H1 (cell line): ENCODE results near the gene OR56A5. TPM values are rescaled to one million over a fixed set of nuclear protein-coding genes. Genes with fewer than 3 reads are reported as not detected.

ENCODE experiments used
- CTCF ChIA-PET: fragments of 300-600 bp; sonication (Branson Sonifier 250); formaldehyde crosslinking; loops from one replicate; lab custom pipeline; 2021; ENCODE audit not compliant: partially characterized antibody; lab: Charles Lee
- POLR2A ChIA-PET: fragments of 300-600 bp; sonication (Branson Sonifier 250); formaldehyde crosslinking; loops from one replicate; lab custom pipeline; 2021; ENCODE audit warnings: inconsistent platforms; ENCODE audit not compliant: partially characterized antibody; lab: Charles Lee
- DNase-seq, 2 experiments: peaks; one replicate each; pipeline versions ENCODE4 v3.0.0 to v3.0.0-alpha.2; 2010 to 2022; ENCODE audit warnings: low spot score in 2 of 2, low read depth in 1 of 2, mixed read lengths in 1 of 2
- FAIRE-seq: peaks from 2 replicates; lab custom pipeline; 2011; peaks lifted over from hg19 to GRCh38; lab: Jason Lieb, UNC
- H2AFZ ChIP-seq: 2 replicates; pipeline ENCODE4 v1.8.1; 2012; ENCODE audit warnings: low read length, inconsistent platforms
- H2AK5ac ChIP-seq: 2 replicates; pipeline ENCODE4 v1.6.1; 2013; ENCODE audit warnings: low read depth, low read length
- H2BK120ac ChIP-seq: replicated peaks from 2 replicates; pipeline ENCODE3; 2013; ENCODE audit warnings: low read depth, low read length, inconsistent platforms
- H2BK12ac ChIP-seq: 2 replicates; pipeline ENCODE4 v1.6.1; 2013; ENCODE audit warnings: low read depth, low read length
- H2BK15ac ChIP-seq: 2 replicates; pipeline ENCODE4 v1.6.1; 2013; ENCODE audit warnings: low read length
- H2BK20ac ChIP-seq: 2 replicates; pipeline ENCODE4 v1.6.1; 2013; ENCODE audit warnings: low read length
- H2BK5ac ChIP-seq: 2 replicates; pipeline ENCODE4 v1.6.1; 2013; ENCODE audit warnings: low read depth, low read length
- H3K14ac ChIP-seq: 2 replicates; pipeline ENCODE4 v1.6.1; 2013; ENCODE audit warnings: inconsistent platforms; ENCODE audit not compliant: insufficient read length
- H3K18ac ChIP-seq: 2 replicates; pipeline ENCODE4 v1.6.1; 2013; ENCODE audit warnings: low read length; ENCODE audit errors: extremely low read depth
- H3K23ac ChIP-seq: 2 replicates; pipeline ENCODE4 v1.6.1; 2013; ENCODE audit warnings: inconsistent platforms; ENCODE audit not compliant: insufficient read length
- H3K23me2 ChIP-seq: 2 replicates; pipeline ENCODE4 v1.6.1; 2013; ENCODE audit warnings: low read depth, low read length
- H3K27ac ChIP-seq: 2 replicates; pipeline ENCODE4 v1.6.1; 2011; ENCODE audit warnings: low read depth, low read length, inconsistent platforms
- H3K27me3 ChIP-seq, 4 experiments: replicated peaks in 1 of 4; 1 replicate in 1 of 4; 2 replicates in 3 of 4; pipeline versions ENCODE4 v1.6.1 to v1.8.1; 2011 to 2013; ENCODE audit warnings: low read length in 3 of 4, mild to moderate bottlenecking in 3 of 4, inconsistent platforms in 2 of 4, mixed read lengths in 2 of 4, moderate library complexity in 1 of 4; ENCODE audit not compliant: control insufficient read depth in 3 of 4, insufficient read depth in 3 of 4; ENCODE audit errors: extremely low read depth in 1 of 4
- H3K36me3 ChIP-seq, 4 experiments: 2 replicates each; pipeline versions ENCODE4 v1.6.1 to v1.8.1; 2011 to 2013; ENCODE audit warnings: mild to moderate bottlenecking in 4 of 4, low read length in 3 of 4, moderate library complexity in 2 of 4, control low read depth in 1 of 4, inconsistent platforms in 1 of 4; ENCODE audit not compliant: insufficient read depth in 4 of 4, control insufficient read depth in 2 of 4
- H3K4ac ChIP-seq: replicated peaks from 2 replicates; pipeline ENCODE3; 2013; ENCODE audit warnings: low read length, low read depth, mixed read lengths, inconsistent platforms; ENCODE audit not compliant: insufficient read length
- H3K4me1 ChIP-seq, 4 experiments: replicated peaks in 1 of 4; 1 replicate in 1 of 4; 2 replicates in 3 of 4; pipeline versions ENCODE4 v1.6.1 to v1.8.1; 2011 to 2013; ENCODE audit warnings: low read length in 3 of 4, inconsistent platforms in 2 of 4, mixed read lengths in 1 of 4; ENCODE audit not compliant: insufficient read depth in 4 of 4, control insufficient read depth in 3 of 4
- H3K4me2 ChIP-seq, 2 experiments: 2 replicates each; pipeline versions ENCODE4 v1.6.1 to v1.8.1; 2011 to 2013; ENCODE audit warnings: low read depth in 2 of 2, low read length in 2 of 2, control low read depth in 1 of 2, inconsistent platforms in 1 of 2, mild to moderate bottlenecking in 1 of 2; ENCODE audit not compliant: insufficient read depth in 1 of 2
- H3K4me3 ChIP-seq, 4 experiments: fragments of 200-600, 300-600 bp in 1 of 4; sonication (generic), shearing (Covaris generic), sonication (Bioruptor Twin) in 1 of 4; 2 replicates each; pipeline versions ENCODE4 v1.5.1 to v1.8.1; 2011 to 2016; ENCODE audit warnings: low read length in 4 of 4, low read depth in 3 of 4, control low read depth in 2 of 4, inconsistent platforms in 2 of 4, mild to moderate bottlenecking in 2 of 4, mixed read lengths in 1 of 4, moderate library complexity in 1 of 4; ENCODE audit not compliant: insufficient read depth in 2 of 4; ENCODE audit errors: extremely low read depth in 1 of 4
- H3K56ac ChIP-seq: replicated peaks from 2 replicates; pipeline ENCODE3; 2013; ENCODE audit warnings: low read depth, mild to moderate bottlenecking, mixed read lengths, low read length, inconsistent platforms; ENCODE audit not compliant: insufficient read length
- H3K79me1 ChIP-seq: 2 replicates; pipeline ENCODE4 v1.6.1; 2013; ENCODE audit warnings: low read depth, low read length, control low read depth
- H3K79me2 ChIP-seq, 2 experiments: 2 replicates each; pipeline versions ENCODE4 v1.6.1 to v1.8.1; 2012 to 2013; ENCODE audit warnings: low read length in 2 of 2, mild to moderate bottlenecking in 2 of 2, inconsistent platforms in 1 of 2; ENCODE audit not compliant: insufficient read depth in 2 of 2, control insufficient read depth in 1 of 2
- H3K9ac ChIP-seq, 4 experiments: replicated peaks in 1 of 4; 1 replicate in 1 of 4; 2 replicates in 3 of 4; pipeline versions ENCODE4 v1.6.1 to v1.8.1; 2011 to 2013; ENCODE audit warnings: low read depth in 3 of 4, low read length in 3 of 4, control low read depth in 2 of 4, mild to moderate bottlenecking in 2 of 4, moderate library complexity in 2 of 4, inconsistent platforms in 1 of 4; ENCODE audit errors: extremely low read depth in 1 of 4
- H3K9me3 ChIP-seq, 2 experiments: 2 replicates each; pipeline versions ENCODE4 v1.6.1 to v1.8.1; 2012 to 2013; ENCODE audit warnings: mild to moderate bottlenecking in 2 of 2, moderate library complexity in 2 of 2, control low read depth in 1 of 2, inconsistent platforms in 1 of 2, low read depth in 1 of 2, low read length in 1 of 2, mixed read lengths in 1 of 2; ENCODE audit not compliant: insufficient read depth in 2 of 2
- H4K20me1 ChIP-seq, 2 experiments: replicated peaks in 1 of 2; 2 replicates each; pipeline versions ENCODE3 to v1.8.1; 2011 to 2013; ENCODE audit warnings: inconsistent platforms in 2 of 2, low read length in 2 of 2, mild to moderate bottlenecking in 1 of 2; ENCODE audit not compliant: insufficient read depth in 2 of 2, control insufficient read depth in 1 of 2
- H4K5ac ChIP-seq: 2 replicates; pipeline ENCODE4 v1.6.1; 2013; ENCODE audit warnings: low read length, low read depth, mixed read lengths, inconsistent platforms; ENCODE audit not compliant: insufficient read length
- H4K8ac ChIP-seq: 2 replicates; pipeline ENCODE4 v1.8.0; 2013; ENCODE audit warnings: mild to moderate bottlenecking, moderate library complexity, low read length, inconsistent platforms; ENCODE audit not compliant: insufficient read depth; ENCODE audit errors: extremely low read depth
- H4K91ac ChIP-seq: replicated peaks from 2 replicates; pipeline ENCODE3; 2013; ENCODE audit warnings: low read length, mixed read lengths, inconsistent platforms; ENCODE audit not compliant: insufficient read length
- BACH1 ChIP-seq: IDR thresholded peaks from 2 replicates; pipeline ENCODE4 v1.6.1; 2012; ENCODE audit warnings: low read length, improper control_type of control experiment
- EGR1 ChIP-seq: IDR thresholded peaks from 2 replicates; pipeline ENCODE4 v1.6.1; 2011; ENCODE audit warnings: low read depth, low read length, borderline replicate concordance
- GTF2F1 ChIP-seq: IDR thresholded peaks from 2 replicates; pipeline ENCODE4 v1.6.1; 2012; ENCODE audit warnings: low read depth, low read length, improper control_type of control experiment, borderline replicate concordance
- KDM1A ChIP-seq: fragments of 200-600, 300-600 bp; sonication (generic); IDR thresholded peaks from 2 replicates; pipeline ENCODE4 v1.7.1; 2016; ENCODE audit warnings: mild to moderate bottlenecking, low read length, borderline replicate concordance
- KDM5A ChIP-seq: fragments of 200-600 bp; IDR thresholded peaks from 2 replicates; pipeline ENCODE4 v1.7.1; 2012; ENCODE audit warnings: mild to moderate bottlenecking, low read length, inconsistent platforms, mixed read lengths
- MAFK ChIP-seq: IDR thresholded peaks from 2 replicates; pipeline ENCODE4 v1.6.1; 2012; ENCODE audit warnings: low read depth, mild to moderate bottlenecking, improper control_type of control experiment, low read length
- NRF1 ChIP-seq: IDR thresholded peaks from 2 replicates; pipeline ENCODE4 v1.6.1; 2011; ENCODE audit warnings: mild to moderate bottlenecking, low read depth, low read length, improper control_type of control experiment
- RAD21 ChIP-seq, 2 experiments: IDR thresholded peaks in 1 of 2; conservative IDR thresholded peaks in 1 of 2; 2 replicates each; pipeline ENCODE4 v1.6.1; 2011; ENCODE audit warnings: low read depth in 2 of 2, low read length in 2 of 2, improper control_type of control experiment in 1 of 2, inconsistent platforms in 1 of 2, mild to moderate bottlenecking in 1 of 2, moderate library complexity in 1 of 2
- RBBP5 ChIP-seq: IDR thresholded peaks from 2 replicates; pipeline ENCODE4 v1.7.1; 2012; ENCODE audit warnings: low read depth, mild to moderate bottlenecking, inconsistent platforms, low read length, moderate library complexity, borderline replicate concordance
- RFX5 ChIP-seq: IDR thresholded peaks from 2 replicates; pipeline ENCODE4 v1.6.1; 2011; ENCODE audit warnings: low read depth, low read length, improper control_type of control experiment, borderline replicate concordance
- SAP30 ChIP-seq: fragments of 300-600 bp; sonication (generic); IDR thresholded peaks from 2 replicates; pipeline ENCODE4 v1.7.1; 2012; ENCODE audit warnings: low read length, moderate library complexity, mild to moderate bottlenecking, inconsistent platforms; ENCODE audit not compliant: insufficient read depth, insufficient replicate concordance
- SUZ12 ChIP-seq: fragments of 200-600 bp; sonication (generic); IDR thresholded peaks from 2 replicates; pipeline ENCODE4 v1.6.1; 2012; ENCODE audit warnings: mild to moderate bottlenecking, inconsistent platforms, low read length, moderate library complexity, mixed read lengths
- TAF1 ChIP-seq: IDR thresholded peaks from 2 replicates; pipeline ENCODE4 v1.6.1; 2011; ENCODE audit warnings: mild to moderate bottlenecking, low read depth, low read length
- TCF12 ChIP-seq: IDR thresholded peaks from 2 replicates; pipeline ENCODE4 v1.6.1; 2011; ENCODE audit warnings: low read depth, mild to moderate bottlenecking, low read length
- polyA plus RNA-seq, 7 experiments: library from polyadenylated mRNA; depleted of rRNA in 3 of 7; stranded (reverse) in 5 of 7; unstranded in 2 of 7; fragments of >200 nt in 5 of 7; fragments of 200-250 nt in 2 of 7; gene quantifications; 1 replicate in 5 of 7; 2 replicates in 1 of 7; 4 replicates in 1 of 7; pipeline versions ENCODE4 v1.2.1 to v1.2.3, GENCODE V29; 2011 to 2013; ENCODE audit warnings: missing spikeins in 2 of 7, mixed read lengths in 2 of 7
- total RNA-seq: library from RNA; stranded (reverse); fragmentation: NEBNext Ultra II Directional; extraction: Animal tissue kit (Norgen Biotek cat#: 25700); gene quantifications from 2 replicates; pipeline ENCODE4 v1.2.1, GENCODE V29; 2021

OR56A5 gene
- total and polyA plus RNA-seq, 2 of the 8 experiments (the other 6 are each of a cell fraction or from before 2014, with no cell fraction given): 0.14 TPM; not detected in 1

- CTCF ChIA-PET: no interaction called here
Observed at GRCh38 chr11:6006846-6007245, 38.6 kb upstream of the OR56A5 start, which contains the start of gene OR56A4. OR56A4 (minus strand) TSS chr11:6006946; CDS start chr11:6002992, 3,954 bp downstream.

More at GRCh38 chr11:6006846-6007245, 38.6 kb upstream of the OR56A5 start, which contains the start of gene OR56A4:
- Histone ChIP-seq H2BK20ac (no peak within 1 kb of the TSS), H2AK5ac (no peak within 1 kb of the TSS), H3K9ac (no peak within 1 kb of the TSS), H2BK15ac (no peak within 1 kb of the TSS), H3K23ac (no peak within 1 kb of the TSS), H3K36me3 (no peaks in the 10 kb centered on the region), H3K4ac (no peak within 1 kb of the TSS), H3K79me1 (no peaks in the 10 kb centered on the region), H3K56ac (no peak within 1 kb of the TSS), H3K9me3 (no peaks in the 10 kb centered on the region), H2BK5ac (no peak within 1 kb of the TSS), H4K91ac (no peak within 1 kb of the TSS), H3K4me2 (no peak within 1 kb of the TSS), H3K27me3 (no peaks in the 10 kb centered on the region), H2BK120ac (no peak within 1 kb of the TSS), H4K20me1 (no peaks in the 10 kb centered on the region), H2BK12ac (no peak within 1 kb of the TSS), H3K27ac (no peak within 1 kb of the TSS), H3K23me2 (no peaks in the 10 kb centered on the region), H3K79me2 (no peaks in the 10 kb centered on the region), H3K4me3 (no peak within 1 kb of the TSS), H4K8ac (no peak within 1 kb of the TSS), H2AFZ (no peak within 1 kb of the TSS), H4K5ac (no peak within 1 kb of the TSS), H3K18ac (no peak within 1 kb of the TSS), H3K4me1 (no peaks in the 10 kb centered on the region), H3K14ac (no peak within 1 kb of the TSS)
- no peak for DNase-seq
- no peak for FAIRE-seq
- no peak for TF ChIP-seq KDM1A
- no peak for TF ChIP-seq GTF2F1
- no peak for TF ChIP-seq TAF1
- no peak for TF ChIP-seq RBBP5
- no peak for TF ChIP-seq KDM5A
- TF ChIP-seq EGR1: no peak
- no peak for TF ChIP-seq BACH1
- no peak for TF ChIP-seq TCF12
- no peak for TF ChIP-seq RAD21 (IDR thresholded peaks at IDR 0.05 in 1 of 2, conservative IDR thresholded peaks at IDR 0.05 in 1 of 2; ENCODE audit: low read depth in 2 of 2, low read length in 2 of 2)
- no peak for TF ChIP-seq SAP30
- TF ChIP-seq RFX5: no peak
- TF ChIP-seq SUZ12: no peak
- no peak for TF ChIP-seq NRF1
- no peak for TF ChIP-seq MAFK
- POLR2A ChIA-PET: no interaction called here
